RPMI8226 (cell line): Measurements from ENCODE around the gene CNTNAP2.
A peak's percentile ranks its signal among the peaks of the same experiment; 100 is the strongest.

Source experiments
- DNase-seq: peaks from one replicate; pipeline ENCODE4 v3.0.0-alpha.2; 2015

The CNTNAP2 gene

DNA sequence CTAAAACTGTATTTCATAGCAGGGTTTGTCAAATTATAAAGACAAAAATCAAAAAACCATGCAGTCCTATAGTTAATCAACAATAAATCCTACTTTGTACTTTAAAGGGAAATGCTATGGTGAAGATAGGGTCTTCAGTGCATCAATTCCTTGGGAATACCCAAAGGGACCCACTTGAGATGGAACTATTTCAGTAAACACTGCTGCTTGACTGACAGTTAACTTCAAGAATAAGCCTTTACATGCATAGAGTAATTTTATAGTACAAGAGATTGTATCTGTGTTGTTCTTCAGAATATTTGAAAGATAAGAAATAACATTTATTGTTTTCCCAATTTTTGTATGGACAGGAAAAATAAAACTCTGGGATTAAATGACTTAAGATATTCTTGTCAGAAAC is 1179.6 kb downstream of the CNTNAP2 start:
- DNase-seq: no peak

DNA sequence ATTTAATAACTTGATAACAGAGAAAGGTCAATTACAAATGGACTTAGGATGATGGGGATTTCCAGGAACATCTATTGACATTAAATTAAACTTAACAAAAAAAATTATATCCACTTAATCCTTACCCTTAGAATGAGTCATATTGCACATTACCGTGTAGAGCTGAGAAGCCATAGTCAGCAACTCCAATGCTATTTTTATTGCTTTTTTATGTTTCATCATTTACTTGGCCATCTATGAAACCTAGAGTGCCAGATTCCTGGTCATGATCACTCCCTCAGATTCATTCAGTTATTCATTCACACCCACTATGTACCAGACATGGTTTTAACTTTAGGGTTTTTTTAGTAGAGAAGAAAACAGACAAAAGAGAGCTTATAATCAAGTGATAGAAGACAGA is 1180.4 kb downstream of the CNTNAP2 start:
- DNase-seq: no peak

DNA sequence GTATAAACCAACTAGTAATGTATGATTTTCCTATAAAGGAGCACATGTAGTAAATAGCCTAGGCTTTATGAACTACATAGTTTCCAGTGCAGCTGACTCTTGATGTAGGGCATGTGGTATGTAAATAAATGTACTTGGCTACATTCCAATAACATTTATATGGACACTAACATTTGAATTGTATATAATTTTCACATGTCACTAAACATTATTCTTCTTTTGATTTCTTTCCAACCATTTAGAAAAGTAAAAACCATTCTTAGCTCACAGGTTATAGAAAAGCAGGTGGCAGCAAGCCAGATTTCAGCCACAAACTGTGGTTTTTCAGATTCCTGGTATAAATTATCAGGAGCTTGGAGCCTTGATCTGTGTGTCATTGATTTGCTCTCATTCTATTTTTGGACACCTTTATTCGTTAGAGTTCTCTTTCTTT is 1182.0 kb downstream of the CNTNAP2 start:
- DNase-seq: no peak

DNA sequence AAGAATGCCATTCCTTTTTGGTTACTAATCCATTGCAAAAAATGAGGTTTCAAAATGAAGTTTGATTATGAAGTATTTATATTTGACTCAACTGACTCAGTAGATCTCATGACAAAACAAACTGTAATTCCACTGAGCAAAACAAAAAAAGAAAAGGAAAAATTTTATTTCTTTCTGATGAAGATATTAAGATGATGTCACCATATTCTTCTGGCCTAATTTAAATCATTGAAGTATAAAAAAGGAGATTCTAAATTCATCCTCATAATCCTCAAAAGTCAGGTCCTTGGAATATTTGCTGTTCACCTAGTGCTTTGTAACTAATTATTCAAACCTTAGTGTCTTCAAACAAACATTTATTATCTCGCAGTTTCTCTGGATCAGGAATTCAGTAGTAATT is 1183.7 kb downstream of the CNTNAP2 start:
- no peak for DNase-seq

DNA sequence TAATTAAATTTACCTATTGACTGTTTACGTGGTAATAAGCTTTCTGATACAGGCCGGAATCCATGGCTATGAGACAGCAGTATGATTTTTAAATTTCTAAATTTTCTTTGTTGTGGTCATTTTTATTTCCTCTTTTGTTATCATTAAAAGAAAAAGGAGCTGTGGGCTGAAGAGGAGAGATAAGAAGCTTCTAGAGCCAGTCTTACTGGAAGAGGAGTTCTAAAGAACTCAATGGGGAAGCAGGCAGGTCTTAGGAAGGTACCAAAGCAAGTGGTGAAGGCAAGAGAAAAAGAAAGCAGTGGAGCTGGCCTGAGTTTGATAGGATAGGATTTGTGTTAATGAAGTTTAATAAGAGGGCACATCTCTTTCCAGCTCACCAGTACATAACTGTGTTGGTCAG is 1187.8 kb downstream of the CNTNAP2 start:
- DNase-seq: no peak

DNA sequence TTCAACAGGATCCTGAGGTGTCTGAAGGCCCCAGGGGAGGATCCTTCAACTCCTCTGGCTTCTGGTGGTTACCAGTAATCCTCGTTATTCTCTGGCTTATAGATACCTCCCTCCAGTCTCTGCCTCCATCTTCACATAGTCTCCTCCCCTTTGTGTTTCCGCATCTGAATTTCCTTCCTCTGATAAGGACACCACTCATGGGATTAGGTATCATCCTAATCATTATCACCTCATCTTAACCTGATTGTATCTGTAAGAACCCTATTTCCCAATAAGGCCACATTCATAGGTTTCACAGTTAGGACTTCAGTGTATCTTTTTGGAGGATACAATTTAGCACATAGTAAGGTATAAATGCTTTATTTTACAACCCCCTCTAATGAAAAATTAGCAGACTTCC is 1189.2 kb downstream of the CNTNAP2 start:
- no peak for DNase-seq

DNA sequence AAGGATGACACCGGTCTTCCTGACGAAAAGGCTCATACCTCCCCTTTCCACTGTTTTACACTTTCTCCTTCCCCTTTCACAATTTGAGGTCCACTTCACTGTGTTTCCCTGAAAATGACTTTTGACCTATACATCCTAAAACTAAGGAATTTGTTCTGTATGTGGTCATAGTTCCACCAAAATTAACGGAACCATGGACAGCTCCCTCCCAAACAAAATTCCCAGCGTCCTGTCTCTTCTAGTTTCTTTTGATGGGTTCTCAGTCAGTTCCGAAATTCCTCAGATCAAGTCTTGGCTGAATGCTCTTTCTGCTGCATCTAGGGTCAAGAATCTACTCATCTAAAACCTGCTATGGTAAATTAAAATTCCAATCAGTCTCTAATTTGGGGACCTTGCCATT is 1191.9 kb downstream of the CNTNAP2 start:
- DNase-seq: no peak

DNA sequence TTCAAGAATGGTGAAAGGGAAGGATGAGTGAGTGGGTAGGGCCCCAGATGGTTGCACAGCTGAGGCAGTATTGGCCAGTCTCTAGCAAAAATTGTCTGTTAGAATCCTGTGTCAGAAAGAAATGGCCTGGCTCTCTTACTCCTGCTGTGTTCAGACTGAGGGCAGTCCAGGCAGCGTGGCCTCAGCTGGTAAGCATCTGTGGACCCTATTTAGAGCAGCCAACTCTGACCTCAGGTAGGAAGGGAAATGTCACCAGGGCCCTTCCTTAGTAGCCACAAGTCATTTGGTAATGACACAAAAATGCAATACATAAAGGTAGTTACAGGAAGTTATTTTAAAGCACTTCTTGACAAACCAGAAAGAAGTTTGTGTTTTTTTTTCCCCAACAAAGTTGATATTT is 1194.7 kb downstream of the CNTNAP2 start:
- DNase-seq: peak; percentile 5

DNA sequence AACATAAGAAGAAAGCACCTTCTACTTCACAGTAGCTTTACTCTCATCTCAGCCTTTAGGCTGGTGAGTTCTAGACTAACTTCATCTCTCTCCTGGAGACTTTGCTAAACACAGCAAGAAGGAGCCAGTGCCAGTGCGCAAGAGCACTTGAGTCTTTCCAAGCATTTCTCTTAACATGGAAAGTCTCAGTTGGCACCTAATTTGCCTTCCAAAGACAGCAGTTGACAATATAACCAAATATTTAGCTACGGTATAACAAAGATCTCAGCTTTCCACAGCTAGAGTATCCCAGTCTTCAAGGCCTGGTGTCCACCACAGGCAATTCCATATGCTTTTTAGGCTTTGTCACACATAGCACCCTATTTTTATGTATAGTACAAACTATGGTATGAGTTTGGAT is 1204.9 kb downstream of the CNTNAP2 start:
- DNase-seq: no peak

DNA sequence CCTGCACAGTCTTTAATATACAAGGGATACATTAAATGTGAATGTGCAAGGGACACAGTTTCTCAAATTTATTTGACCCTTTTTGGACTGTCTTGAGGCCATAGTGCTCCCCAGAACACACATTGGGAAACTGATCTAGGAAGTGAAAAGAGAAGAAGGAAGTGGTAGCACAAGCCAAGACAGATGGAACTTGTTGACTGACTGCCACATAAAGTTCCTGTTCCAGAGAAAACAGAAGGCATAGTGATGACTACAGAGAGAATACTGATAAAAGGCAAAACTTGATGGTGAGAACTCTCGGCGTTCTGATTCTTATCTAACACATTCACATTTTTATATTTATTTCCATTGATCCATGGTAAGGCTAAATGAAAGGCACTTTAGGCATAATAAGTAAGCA is 1216.4 kb downstream of the CNTNAP2 start:
- DNase-seq: no peak

DNA sequence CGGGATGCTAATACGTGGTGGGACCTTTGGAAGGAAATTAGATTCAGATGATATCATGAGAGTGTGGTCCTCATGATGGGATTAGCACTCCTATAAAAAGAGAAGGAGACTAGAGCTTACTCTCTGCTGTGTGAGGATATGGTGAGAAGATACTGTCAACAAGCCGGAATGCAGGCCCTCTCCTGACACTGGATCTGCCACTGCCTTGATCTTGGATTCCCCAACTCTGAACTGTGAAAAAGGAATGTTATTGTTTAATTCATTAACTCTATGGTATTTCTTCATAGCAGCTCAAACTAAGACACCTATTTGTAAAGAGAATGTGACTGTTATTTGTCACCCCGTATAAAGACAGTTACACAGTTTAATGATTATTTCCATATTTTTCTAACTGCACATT is 1246.5 kb downstream of the CNTNAP2 start:
- no peak for DNase-seq

DNA sequence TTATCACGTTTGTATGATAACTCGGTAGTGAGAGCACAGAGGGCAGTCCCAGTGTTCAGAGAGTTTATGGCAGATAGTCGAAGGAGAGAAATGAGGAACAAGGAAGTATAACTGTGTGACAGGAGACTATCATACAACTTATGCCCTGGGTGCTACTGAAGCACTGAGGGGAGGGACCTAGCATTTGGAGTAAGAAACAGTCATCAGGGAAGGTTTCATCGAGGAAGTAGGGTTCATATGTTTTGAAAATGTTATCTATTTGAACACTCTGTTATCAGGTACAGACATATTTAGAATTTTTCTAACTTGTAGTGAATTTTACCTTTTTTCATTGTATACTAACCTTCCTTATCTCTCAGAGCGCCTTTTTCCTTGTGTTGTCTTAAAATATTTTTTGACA is 1259.6 kb downstream of the CNTNAP2 start:
- DNase-seq: no peak

DNA sequence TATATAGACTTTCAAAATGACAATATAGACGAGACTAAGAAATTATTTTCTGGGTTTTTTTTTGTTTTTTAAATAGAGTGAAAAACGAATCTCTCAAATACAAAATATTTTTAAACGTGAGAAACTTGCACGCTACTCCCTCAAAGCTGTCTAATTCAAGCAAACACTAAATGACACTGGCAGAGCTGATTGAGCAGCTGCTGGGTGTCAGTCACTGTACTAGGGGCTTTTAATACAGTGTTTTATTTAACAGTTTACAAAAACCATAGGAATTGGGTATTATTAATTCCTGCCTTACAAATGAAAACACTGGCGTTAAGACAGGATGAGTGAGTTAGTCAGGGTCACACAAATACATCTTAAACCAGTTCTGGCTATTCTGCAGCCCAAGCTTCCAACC is 1264.3 kb downstream of the CNTNAP2 start:
- no peak for DNase-seq

DNA sequence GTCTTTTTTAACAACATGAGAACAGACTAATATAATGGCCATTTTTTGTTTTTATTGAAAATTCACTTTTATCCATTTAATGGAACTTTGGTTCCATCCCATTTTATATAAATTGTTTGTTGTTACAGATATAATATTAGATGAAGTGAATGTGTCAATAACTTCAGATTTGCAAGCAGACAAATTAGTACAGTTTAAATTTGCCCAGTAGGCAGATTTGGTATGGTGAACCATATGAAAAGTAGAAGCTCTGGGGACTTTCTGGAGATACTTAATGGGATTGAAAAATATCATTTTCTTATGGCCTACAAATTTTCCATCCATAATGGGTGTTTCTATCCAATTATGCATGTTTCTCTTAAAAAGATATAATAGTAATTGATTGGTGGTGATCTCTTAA is 1277.7 kb downstream of the CNTNAP2 start:
- DNase-seq: no peak

DNA sequence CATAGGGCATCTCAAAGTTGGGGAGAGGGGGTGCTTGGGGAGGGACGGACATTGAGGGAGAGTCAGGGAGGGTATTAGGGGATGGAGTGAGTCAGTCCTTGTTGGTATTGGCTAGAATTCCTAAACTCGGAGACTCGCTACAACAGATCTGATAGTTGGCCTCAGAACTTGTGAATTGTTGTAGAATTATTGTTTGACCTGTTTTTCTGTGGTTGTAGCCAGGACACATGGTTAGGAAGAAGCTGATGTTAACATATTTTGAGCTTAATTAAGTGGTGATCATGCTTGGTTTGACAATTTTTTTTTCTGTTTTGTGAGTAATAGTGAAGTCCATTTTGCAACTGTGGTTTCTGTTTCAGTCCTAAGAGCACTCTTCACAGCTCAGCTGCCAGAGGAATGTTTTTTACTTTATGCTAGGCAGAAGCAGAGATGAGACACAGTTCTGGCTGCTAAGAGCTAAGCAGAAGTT is 1283.7 kb downstream of the CNTNAP2 start:
- DNase-seq: peak; percentile 66

DNA sequence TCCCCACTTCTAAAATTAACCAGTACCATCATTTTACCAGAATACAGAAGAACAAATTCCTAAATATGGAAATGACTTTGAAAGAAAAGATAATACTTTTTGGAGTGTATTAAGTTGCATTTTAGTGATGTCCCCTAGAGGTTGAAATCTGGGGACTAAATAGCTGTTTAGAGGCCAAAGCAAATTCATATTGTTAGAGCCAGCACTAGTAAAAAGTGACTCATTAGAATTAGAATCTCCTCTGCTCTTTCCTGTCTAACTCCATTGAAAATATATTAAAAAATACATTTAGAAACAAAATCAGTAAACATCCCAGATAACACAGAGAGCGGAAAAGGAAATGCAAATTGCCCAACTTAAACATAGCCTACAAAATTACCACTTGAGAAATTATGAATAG is 1284.3 kb downstream of the CNTNAP2 start:
- no peak for DNase-seq

DNA sequence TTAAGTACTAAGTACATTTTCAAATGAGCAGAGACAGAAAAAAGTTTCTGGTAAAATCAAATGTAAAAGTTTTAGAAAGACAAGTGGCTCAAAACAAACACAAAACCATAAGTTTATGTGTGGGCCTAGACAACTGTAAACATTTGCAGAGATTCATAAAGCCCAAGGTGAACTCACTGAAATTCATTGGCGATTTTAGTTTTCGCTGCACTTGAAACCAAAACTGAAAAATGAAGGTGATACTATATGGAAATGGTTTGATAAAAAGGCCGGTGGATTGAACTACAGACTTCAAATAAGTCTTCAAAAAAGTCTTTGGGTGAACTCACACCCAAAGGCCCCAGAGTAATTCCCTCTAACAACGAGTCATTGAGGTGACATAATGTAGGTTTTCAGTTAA is 1289.0 kb downstream of the CNTNAP2 start:
- DNase-seq: no peak

DNA sequence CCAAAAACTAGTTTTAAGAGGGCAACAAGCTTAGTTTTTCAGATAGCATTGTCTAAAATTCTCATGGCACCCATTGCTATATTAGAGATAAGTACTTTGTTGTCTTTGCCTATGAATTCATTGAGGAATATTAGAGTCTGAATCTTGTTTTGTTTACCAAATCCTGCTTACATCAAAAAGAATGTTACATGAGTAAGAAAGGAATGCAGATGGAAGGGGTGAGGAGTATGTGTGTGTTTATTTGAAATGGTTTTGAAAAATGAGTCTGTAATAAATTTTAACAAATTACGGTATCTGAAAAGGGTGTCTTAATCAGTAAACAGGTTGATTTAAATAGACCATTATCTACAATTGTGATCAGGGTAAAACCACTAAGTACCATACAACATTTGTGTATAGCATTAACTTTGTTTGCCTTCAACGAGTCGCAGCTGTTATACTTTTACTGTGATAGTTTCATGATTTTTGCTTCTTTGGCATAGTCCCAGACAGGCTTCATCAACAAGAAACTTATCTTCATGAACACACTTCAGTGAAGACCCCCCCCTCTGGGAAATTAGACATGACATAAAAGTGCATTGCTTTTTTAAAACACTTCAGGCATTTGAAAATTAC is 1290.0 kb downstream of the CNTNAP2 start:
- no peak for DNase-seq

DNA sequence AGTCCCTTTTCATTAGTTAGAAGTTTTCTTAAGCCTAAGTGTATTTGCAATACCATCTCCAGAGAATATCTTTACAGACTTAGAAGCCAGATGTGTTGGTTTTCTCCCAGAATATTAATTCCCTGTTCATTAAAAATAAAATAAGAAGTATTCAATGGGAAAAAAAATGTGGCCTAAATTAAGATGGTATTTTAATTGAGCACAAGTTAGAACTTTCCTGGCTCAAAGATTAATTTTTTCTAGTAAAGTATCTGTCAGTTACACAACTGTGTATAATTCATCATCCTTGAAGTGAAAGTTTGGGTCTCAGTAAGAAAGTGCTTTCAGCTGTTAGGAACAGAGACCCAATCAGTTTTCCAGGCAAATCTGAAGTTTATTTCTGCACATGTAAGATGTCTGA is 1294.5 kb downstream of the CNTNAP2 start:
- no peak for DNase-seq

DNA sequence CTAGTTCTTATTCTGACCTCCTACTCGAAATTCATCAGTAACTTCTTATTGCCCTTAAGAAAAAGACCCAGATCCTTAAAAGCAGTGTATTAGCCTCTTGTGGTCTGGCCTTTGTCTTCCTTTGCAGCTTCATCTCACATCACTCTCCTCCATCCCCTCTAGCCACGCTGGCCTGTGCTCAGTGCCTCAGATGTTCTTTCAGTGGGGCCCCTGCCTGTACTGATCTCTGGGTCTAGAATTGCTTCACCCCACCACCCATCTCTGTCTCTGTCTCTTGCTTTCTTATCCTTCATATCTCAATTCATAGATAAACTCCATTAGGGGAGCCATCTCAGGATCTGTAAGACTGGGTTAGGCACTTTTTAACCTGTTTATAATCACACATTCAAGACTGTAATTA is 1295.5 kb downstream of the CNTNAP2 start:
- no peak for DNase-seq

DNA sequence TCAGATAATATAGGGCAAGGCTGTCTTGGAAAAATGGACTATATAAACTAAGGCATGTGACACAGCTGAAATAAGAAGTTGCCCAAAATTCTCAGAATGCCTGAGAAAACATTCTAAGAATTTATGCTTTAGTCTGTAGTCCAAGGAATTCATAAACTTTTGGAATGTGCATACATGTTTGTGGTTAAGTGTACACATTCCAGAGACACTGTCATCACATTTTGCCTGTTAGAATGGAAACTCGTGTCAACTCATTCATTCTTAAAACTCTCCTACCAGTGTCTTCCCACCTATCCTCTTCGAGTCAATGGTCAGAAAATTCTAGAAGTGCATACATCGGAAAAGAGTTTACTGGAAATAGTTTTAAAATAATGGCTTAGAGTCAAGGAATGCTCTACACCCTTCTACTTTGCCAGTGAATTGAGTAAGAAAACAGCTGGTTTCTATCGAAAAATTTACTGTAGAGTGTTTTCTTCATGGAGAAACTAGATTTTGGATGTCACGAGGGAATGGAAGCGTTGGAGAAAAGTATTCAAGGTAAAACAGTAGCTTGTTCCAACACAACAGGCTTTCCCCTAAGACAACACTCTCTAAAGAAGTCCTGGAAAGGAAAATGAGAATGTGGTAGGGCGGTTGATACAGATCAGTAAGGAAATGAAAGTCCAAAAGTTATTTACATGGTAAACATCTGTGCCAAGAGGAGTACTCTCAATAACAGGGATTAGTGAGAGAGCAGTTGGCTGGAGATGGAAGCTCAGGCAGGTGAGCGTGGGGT is 1296.4 kb downstream of the CNTNAP2 start:
- no peak for DNase-seq

DNA sequence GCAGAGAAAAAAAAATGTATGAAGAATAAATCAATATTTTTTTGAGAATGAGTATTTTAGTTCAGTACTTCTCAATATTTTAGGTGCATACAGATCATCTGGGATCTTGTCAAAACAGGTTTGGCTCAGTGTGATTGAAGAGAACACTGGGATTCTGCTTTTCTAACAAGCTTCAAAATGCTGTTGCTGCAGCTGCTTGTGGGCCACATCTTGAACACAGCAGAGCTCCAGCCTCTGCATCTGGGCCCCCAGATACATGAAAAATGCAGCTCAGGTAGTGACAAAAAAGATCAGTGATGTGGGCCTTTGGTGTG is 1296.9 kb downstream of the CNTNAP2 start:
- no peak for DNase-seq

DNA sequence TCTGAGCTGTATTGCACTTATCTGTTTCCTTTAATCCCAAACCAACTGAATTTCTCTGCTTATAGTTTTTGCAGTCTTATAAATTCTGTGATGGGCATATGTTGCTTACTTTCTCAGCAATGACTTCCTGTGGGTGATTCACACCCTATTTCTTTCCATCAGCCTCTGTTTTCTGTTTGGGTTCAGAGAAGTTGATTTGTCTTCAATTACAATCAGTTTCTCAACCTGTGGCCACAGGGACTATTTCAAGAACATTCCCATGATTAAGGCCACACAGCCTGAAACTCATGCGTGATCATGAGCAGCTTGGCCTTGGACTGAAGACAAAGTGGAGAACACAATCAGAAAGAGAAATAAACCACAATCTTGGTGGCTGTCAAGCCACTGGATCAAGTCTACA is 1299.4 kb downstream of the CNTNAP2 start:
- no peak for DNase-seq

DNA sequence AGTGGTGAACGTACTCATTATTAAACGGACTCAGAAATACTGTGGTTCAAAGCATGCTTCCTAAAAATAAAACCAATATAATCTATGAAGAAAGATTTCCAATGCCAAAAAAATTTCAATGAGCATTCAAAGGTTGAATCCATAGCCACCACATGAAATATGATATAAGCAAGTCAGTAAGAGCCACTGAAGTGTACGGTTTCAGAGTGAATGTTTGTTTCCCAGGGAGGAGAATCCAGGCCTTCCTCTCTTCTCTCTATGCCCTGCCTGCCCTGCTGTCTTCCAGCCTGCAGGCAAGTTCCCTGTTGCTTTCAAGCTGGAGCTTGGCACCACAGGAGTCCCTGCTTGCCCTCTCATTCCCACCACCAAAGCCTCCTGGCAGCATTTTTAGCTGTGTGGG is 1302.4 kb downstream of the CNTNAP2 start:
- DNase-seq: no peak

DNA sequence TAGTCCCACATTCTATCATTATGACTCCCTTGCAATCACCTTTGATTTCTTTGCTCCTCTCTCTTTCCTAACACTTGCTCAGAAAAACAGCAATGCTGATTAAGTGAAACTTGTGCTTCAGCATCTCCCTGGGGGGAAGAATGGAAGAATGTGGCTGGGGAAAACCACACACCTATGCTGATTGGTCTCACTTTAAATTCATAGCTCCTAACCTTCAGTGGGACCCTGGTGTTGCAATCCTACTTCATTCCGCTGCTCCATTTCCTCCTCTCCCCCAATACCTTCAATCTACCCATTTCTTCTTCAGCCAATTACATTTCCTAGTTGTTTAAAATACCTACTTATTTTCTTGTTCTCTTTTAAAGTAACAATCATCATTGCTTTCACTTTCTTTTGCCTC is 1307.3 kb downstream of the CNTNAP2 start:
- DNase-seq: no peak
